SK-N-SH treated with all-trans-retinoic acid at 6 μM for 48 hours (cell line): ENCODE data around the gene OAS2.

Source experiments
- ARNTL ChIP-seq: fragments of 450-650 bp; formaldehyde crosslinking; IDR thresholded peaks from 2 replicates; pipeline ENCODE4 v1.5.0; 2020; ENCODE audit warnings: low read depth, mild to moderate bottlenecking, moderate library complexity, borderline replicate concordance
- BACH2 ChIP-seq: fragments of 250-450 bp; sonication (Bioruptor Pico); IDR thresholded peaks from 2 replicates; pipeline ENCODE4 v1.9.0; 2021; ENCODE audit warnings: mild to moderate bottlenecking, borderline replicate concordance
- CSDC2 ChIP-seq: fragments of 250-450 bp; sonication (Bioruptor Pico); IDR thresholded peaks from 2 replicates; pipeline ENCODE4 v1.5.0; 2020; ENCODE audit warnings: mild to moderate bottlenecking, moderate library complexity
- GLIS3 ChIP-seq: fragments of 250-450 bp; sonication (Bioruptor Pico); IDR thresholded peaks from 2 replicates; pipeline ENCODE4 v1.5.0; 2020; ENCODE audit warnings: mild to moderate bottlenecking, moderate library complexity
- ISL1 ChIP-seq: fragments of 250-450 bp; sonication (Bioruptor Pico); IDR thresholded peaks from 2 replicates; pipeline ENCODE4 v2.1.2; 2022; ENCODE audit warnings: mild to moderate bottlenecking, moderate library complexity
- OSR1 ChIP-seq: fragments of 250-450 bp; sonication (Bioruptor Pico); IDR thresholded peaks from 2 replicates; pipeline ENCODE4 v1.8.0; 2022; ENCODE audit warnings: moderate library complexity, mild to moderate bottlenecking, inconsistent platforms
- PATZ1 ChIP-seq: fragments of 250-450 bp; sonication (Bioruptor Pico); IDR thresholded peaks from 2 replicates; pipeline ENCODE4 v1.8.0; 2020; ENCODE audit warnings: mild to moderate bottlenecking, moderate library complexity, borderline replicate concordance
- PPARA ChIP-seq: fragments of 250-450 bp; sonication (Bioruptor Pico); IDR thresholded peaks from 2 replicates; pipeline ENCODE4 v1.5.0; 2020; ENCODE audit warnings: mild to moderate bottlenecking, borderline replicate concordance
- TOX ChIP-seq: fragments of 250-450 bp; sonication (Bioruptor Pico); IDR thresholded peaks from 2 replicates; pipeline ENCODE4 v1.8.0; 2021; ENCODE audit warnings: mild to moderate bottlenecking, moderate library complexity, borderline replicate concordance
- TSHZ2 ChIP-seq: fragments of 250-450 bp; sonication (Bioruptor Pico); IDR thresholded peaks from 2 replicates; pipeline ENCODE4 v1.5.0; 2020; ENCODE audit warnings: mild to moderate bottlenecking, moderate library complexity
- ZC3H10 ChIP-seq: fragments of 250-450 bp; sonication (Bioruptor Pico); IDR thresholded peaks from 2 replicates; pipeline ENCODE4 v1.5.1; 2021; ENCODE audit warnings: mild to moderate bottlenecking, moderate library complexity
- ZFP3 ChIP-seq: fragments of 250-450 bp; sonication (Bioruptor Pico); IDR thresholded peaks from 2 replicates; pipeline ENCODE4 v1.5.0; 2020; ENCODE audit warnings: mild to moderate bottlenecking, moderate library complexity
- ZFP30 ChIP-seq: fragments of 450-650 bp; formaldehyde crosslinking; IDR thresholded peaks from 2 replicates; pipeline ENCODE4 v1.5.0; 2022; ENCODE audit warnings: mild to moderate bottlenecking, moderate library complexity
- ZNF565 ChIP-seq: fragments of 450-650 bp; formaldehyde crosslinking; conservative IDR thresholded peaks from 2 replicates; pipeline ENCODE4 v1.5.0; 2020; ENCODE audit warnings: low read depth, mild to moderate bottlenecking, moderate library complexity

GRCh38 chr12:112963227-112963861, 15.0 kb upstream of the OAS2 start:
- TF ChIP-seq ZC3H10 = no peak
- TF ChIP-seq CSDC2 (CRISPR knock-in tag) = no peak
- TF ChIP-seq ARNTL (CRISPR knock-in tag) = no peak
- TF ChIP-seq OSR1 (CRISPR knock-in tag) = no peak
- TF ChIP-seq TOX = no peak
- no peak for TF ChIP-seq PPARA (CRISPR knock-in tag)
- no peak for TF ChIP-seq ZFP3
- TF ChIP-seq GLIS3 = no peak
- TF ChIP-seq BACH2 (CRISPR knock-in tag) = no peak
- TF ChIP-seq ISL1 (CRISPR knock-in tag) = no peak
- no peak for TF ChIP-seq ZFP30
- TF ChIP-seq TSHZ2 (CRISPR knock-in tag) = no peak
- TF ChIP-seq ZNF565 (CRISPR knock-in tag) = no peak
- TF ChIP-seq PATZ1 (CRISPR knock-in tag) = no peak
